Spleen (tissue), 11 donors: ENCODE data around the gene CPAMD8. TPM values are rescaled to one million over a fixed set of nuclear protein-coding genes. Genes with fewer than 3 reads are reported as not detected.

Source experiments
- DNase-seq: peaks from one replicate; pipeline ENCODE4 v3.0.0-alpha.2; 2020
- H3K27ac ChIP-seq, 8 donors: fragments of 200-600 bp; sonication (generic) in 7 of 8; 1 replicate in 4 of 8; 2 replicates in 4 of 8; pipeline versions ENCODE4 v1.5.0 to v1.8.0; 2016 to 2021; ENCODE audit warnings: inconsistent platforms in 4 of 8, mild to moderate bottlenecking in 4 of 8, moderate library complexity in 1 of 8
- H3K27me3 ChIP-seq, 7 donors: fragments of 200-600 bp; sonication (generic) in 6 of 7; replicated peaks in 1 of 7; 1 replicate in 4 of 7; 2 replicates in 3 of 7; pipeline versions ENCODE4 v1.5.0 to v1.8.0; 2016 to 2021; ENCODE audit warnings: inconsistent platforms in 3 of 7, mild to moderate bottlenecking in 1 of 7
- H3K36me3 ChIP-seq, 6 donors: fragments of 200-600 bp; sonication (generic) in 5 of 6; 1 replicate in 4 of 6; 2 replicates in 2 of 6; pipeline versions ENCODE4 v1.5.0 to v1.8.0; 2016 to 2021; ENCODE audit warnings: inconsistent platforms in 2 of 6
- H3K4me1 ChIP-seq, 6 donors: fragments of 200-600 bp; sonication (generic) in 5 of 6; 1 replicate in 3 of 6; 2 replicates in 3 of 6; pipeline versions ENCODE4 v1.5.0 to v1.8.0; 2016 to 2021; ENCODE audit warnings: inconsistent platforms in 3 of 6
- H3K4me3 ChIP-seq, 8 donors: fragments of 200-600 bp; sonication (generic) in 7 of 8; 1 replicate in 4 of 8; 2 replicates in 4 of 8; pipeline versions ENCODE4 v1.5.0 to v1.8.0; 2016 to 2021; ENCODE audit warnings: inconsistent platforms in 4 of 8, mild to moderate bottlenecking in 4 of 8, moderate library complexity in 2 of 8
- H3K9me3 ChIP-seq, 8 donors: fragments of 200-600 bp; sonication (generic) in 7 of 8; 1 replicate in 4 of 8; 2 replicates in 4 of 8; pipeline versions ENCODE4 v1.5.0 to v1.8.0; 2016 to 2021; ENCODE audit warnings: inconsistent platforms in 4 of 8
- CTCF ChIP-seq, 11 experiments: fragments of 200-600 bp in 7 of 11; fragments of 450-650 bp in 4 of 11; sonication (generic) in 4 of 11; IDR thresholded peaks in 8 of 11; conservative IDR thresholded peaks in 3 of 11; 1 replicate in 7 of 11; 2 replicates in 4 of 11; pipeline versions ENCODE4 v1.4.0 to v1.8.0; 2016 to 2021; ENCODE audit warnings: antibody characterized with exemption in 11 of 11, inconsistent platforms in 4 of 11, mild to moderate bottlenecking in 1 of 11
- POLR2A ChIP-seq, 3 donors: fragments of 450-650 bp; IDR thresholded peaks; one replicate each; pipeline ENCODE4 v1.5.1; 2017; ENCODE audit warnings: antibody characterized with exemption in 3 of 3, mild to moderate bottlenecking in 1 of 3
- POLR2AphosphoS5 ChIP-seq, 3 donors: sonication (generic); formaldehyde crosslinking; IDR thresholded peaks; one replicate each; pipeline ENCODE4 v1.5.1; 2017; ENCODE audit warnings: antibody characterized with exemption in 3 of 3
- WGBS, 5 donors: extraction: QIAGEN DNeasy Blood & Tissue Kit in 3 of 5; methylation state at CpG; one replicate each; pipeline versions ENCODE4 v1.1.5 to v1.1.7; 2013 to 2018; 5-methylcytosine and 5-hydroxymethylcytosine counted together
- intact Hi-C: fragments of 100-400 bp; cut with DNase I; formaldehyde crosslinking; loops from one replicate; pipeline ENCODE4 v1.15.0; 2023; ENCODE audit warnings: low total_unique reads
- polyA plus RNA-seq, 3 donors: library from polyadenylated mRNA; stranded (reverse); fragments of 200-250 nt; gene quantifications; one replicate each; pipeline ENCODE4 v1.2.1, GENCODE V29; 2013
- total RNA-seq, 7 donors: library from RNA; depleted of rRNA in 3 of 7; stranded (reverse); fragments of >200 nt in 3 of 7; fragmentation: NEBNext Ultra II Directional in 4 of 7; extraction: Animal tissue kit (Norgen Biotek cat#: 25700) in 4 of 7; gene quantifications; one replicate each; pipeline versions ENCODE4 v1.1.0 to v1.2.1, GENCODE V29; 2016 to 2021
- donor health status: healthy with polysubstance abuse.
- donor health status: DM: no; HTN: no; CAD: no; lungs with moderate emphysema.
- donor health status: DM: no; HTN: no; CAD: no.
- donor health status: Bipolar disorder and iron deficiency.
- donor health status: healthy.
- donor health status: DM: no; HTN: no; CAD: no.
- donor health status: DM: yes; HTN: yes; CAD: no.

The CPAMD8 gene
- total and polyA plus RNA-seq, 10 donors, result 2.1 to 18.7 (median 8.5) TPM

- no peak for DNase-seq
- Histone ChIP-seq H3K4me1 (peaks cover 0 to 12% (median 5%) of the 10 kb centered on the region in 6 donors), H3K36me3 (no peaks in the 10 kb centered on the region), H3K4me3 (no peak overlapping the region), H3K27ac (no peak overlapping the region), H3K9me3 (peaks cover 0 to 4% (median 0%) of the 10 kb centered on the region in 8 donors), H3K27me3 (peaks cover 0 to 18% (median 0%) of the 10 kb centered on the region in 7 donors)
- intact Hi-C loops, result no loop called here
- 83 to 92% (median 84%) methylated on average over 11 to 15 of the region's 15 CpGs for WGBS, 5 donors
- TF ChIP-seq CTCF (IDR thresholded peaks at IDR 0.05 in 8 of 11, conservative IDR thresholded peaks at IDR 0.05 in 3 of 11) (no peak), POLR2AphosphoS5 (IDR thresholded peaks at IDR 0.05) (no peak)
These were observed 22.2 kb downstream of the CPAMD8 start for GRCh38 chr19:17004386-17004785.

DNA sequence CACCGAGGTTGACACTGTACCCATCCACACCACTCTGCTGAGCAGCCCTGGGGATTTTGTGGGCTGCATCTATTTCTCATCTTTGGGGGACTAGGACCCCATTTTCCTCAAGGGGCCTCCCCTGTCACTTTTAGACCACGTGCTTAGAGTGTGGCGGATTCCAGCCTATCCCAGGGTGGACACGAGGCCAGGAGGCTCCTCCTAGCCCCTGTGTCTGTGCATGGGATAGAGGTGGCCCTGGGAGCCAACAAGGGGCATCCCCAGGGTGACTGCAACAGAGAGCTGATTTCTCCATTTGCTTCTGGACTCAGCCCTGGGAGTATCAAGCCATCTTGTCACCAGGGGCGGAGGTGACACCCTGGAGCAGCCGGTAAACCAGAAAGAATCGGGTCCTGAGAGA, 24.2 kb downstream of the CPAMD8 start:
- DNase-seq, result no peak
- H3K4me1 ChIP-seq, result peaks cover 0 to 12% (median 5%) of the 10 kb centered on the region in 6 donors
- peaks cover 0 to 16% (median 11%) of the 10 kb centered on the region in 8 donors for H3K9me3 ChIP-seq
- peaks cover 0 to 18% (median 0%) of the 10 kb centered on the region in 7 donors for H3K27me3 ChIP-seq
- WGBS, 5 donors, result 53 to 81% (median 72%) methylated on average over 6 to 7 of the region's 7 CpGs
- no peaks in the 10 kb centered on the region for H3K36me3 ChIP-seq
- H3K27ac ChIP-seq, result no peak overlapping the region
- intact Hi-C loops, result no loop called here
- TF ChIP-seq POLR2AphosphoS5 (IDR thresholded peaks at IDR 0.05) (no peak), CTCF (IDR thresholded peaks at IDR 0.05 in 8 of 11, conservative IDR thresholded peaks at IDR 0.05 in 3 of 11) (no peak), POLR2A (IDR thresholded peaks at IDR 0.05) (no peak)
- no peak overlapping the region for H3K4me3 ChIP-seq

DNA sequence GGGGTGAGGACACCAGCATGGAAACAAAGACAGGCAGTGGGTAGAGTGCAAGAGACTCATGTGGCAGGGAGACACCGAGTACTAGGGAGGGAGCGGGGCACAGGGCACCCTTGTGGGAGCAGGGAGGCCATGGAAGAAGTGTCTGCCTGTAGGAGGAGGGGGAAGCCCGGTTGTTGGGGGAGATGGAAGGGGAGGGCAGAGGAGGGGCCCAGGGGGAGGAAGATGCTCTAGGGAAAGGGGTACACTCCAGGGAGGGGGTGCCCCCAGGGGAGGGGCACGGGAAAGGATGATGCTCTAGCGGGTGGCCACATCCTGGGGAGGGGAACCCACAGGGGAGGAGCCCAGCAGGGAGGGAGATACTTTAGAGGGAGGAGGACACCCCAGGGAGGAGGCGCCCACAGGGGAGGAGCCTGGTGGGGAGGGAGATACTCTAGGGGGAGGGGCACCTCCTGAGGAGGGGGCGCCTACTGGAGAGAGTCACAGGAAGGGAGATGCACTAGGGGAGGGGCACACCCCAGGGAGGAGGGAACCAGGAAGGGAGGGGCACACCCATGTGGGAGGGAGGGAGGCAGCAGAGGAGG, 24.9 kb downstream of the CPAMD8 start:
- H3K27me3 ChIP-seq, result peaks cover 0 to 18% (median 0%) of the 10 kb centered on the region in 7 donors
- no peak overlapping the region for H3K4me3 ChIP-seq
- TF ChIP-seq POLR2AphosphoS5 (IDR thresholded peaks at IDR 0.05) (no peak), POLR2A (IDR thresholded peaks at IDR 0.05) (no peak), CTCF (IDR thresholded peaks at IDR 0.05 in 8 of 11, conservative IDR thresholded peaks at IDR 0.05 in 3 of 11) (no peak)
- 27 to 43% (median 41%) methylated on average over 6 to 7 of the region's 7 CpGs for WGBS, 5 donors
- intact Hi-C loops, result no loop called here
- no peak overlapping the region for H3K27ac ChIP-seq
- peaks cover 0 to 16% (median 11%) of the 10 kb centered on the region in 8 donors for H3K9me3 ChIP-seq
- peak; percentile 84 for DNase-seq
- peaks cover 0 to 12% (median 5%) of the 10 kb centered on the region in 6 donors for H3K4me1 ChIP-seq
- no peaks in the 10 kb centered on the region for H3K36me3 ChIP-seq

GRCh38 chr19:16998635-16999194, 27.9 kb downstream of the CPAMD8 start:
- TF ChIP-seq CTCF (IDR thresholded peaks at IDR 0.05 in 8 of 11, conservative IDR thresholded peaks at IDR 0.05 in 3 of 11) (no peak), POLR2AphosphoS5 (IDR thresholded peaks at IDR 0.05) (no peak), POLR2A (IDR thresholded peaks at IDR 0.05) (no peak)
- 85 to 99% (median 95%) methylated on average over 3 of the region's 3 CpGs for WGBS, 5 donors
- no peak overlapping the region for H3K27ac ChIP-seq
- intact Hi-C loops, result no loop called here
- no peaks in the 10 kb centered on the region for H3K36me3 ChIP-seq
- DNase-seq, result no peak
- H3K27me3 ChIP-seq, result peaks cover 0 to 11% (median 0%) of the 10 kb centered on the region in 7 donors
- H3K4me3 ChIP-seq, result no peak overlapping the region
- peaks cover 0 to 25% (median 16%) of the 10 kb centered on the region in 8 donors for H3K9me3 ChIP-seq
- peaks cover 0 to 12% (median 5%) of the 10 kb centered on the region in 6 donors for H3K4me1 ChIP-seq
